ENCODE measurements around the gene WDR86. TPM values are rescaled to one million over a fixed set of nuclear protein-coding genes. Genes with fewer than 3 reads are reported as not detected.

Gene WDR86
- total RNA-seq, 1 experiment from 2014 or later = not detected

- H3K4me1 ChIP-seq (ENCODE audit: control insufficient read depth in 1 of 2, insufficient read depth in 2 of 2, low read length in 2 of 2) = peaks cover 0 to 14% of the 10 kb centered on the region in 2 experiments; a peak in 2 of 4 replicates
- H2AFZ ChIP-seq (ENCODE audit: low read depth, low read length, poor library complexity, severe bottlenecking) = no peak overlapping the region
- no peak overlapping the region for H3K27ac ChIP-seq (ENCODE audit: low read depth, low read length)
- POLR2A ChIA-PET = no interaction called here
- intact Hi-C loops (cut with micrococcal nuclease) = no loop called here
- no TSS peak for BruUV-seq (replicated peaks)
- no peaks in the 10 kb centered on the region for H3K9me3 ChIP-seq (ENCODE audit: control insufficient read depth in 1 of 2, insufficient read depth in 1 of 2, low read depth in 1 of 2, low read length in 2 of 2)
- H3K4me2 ChIP-seq (ENCODE audit: low read length) = no peak overlapping the region
- RAD21 ChIA-PET (ENCODE audit: low non-redundant PET in 1 of 2, low total read pairs in 2 of 2, uncharacterized antibody in 2 of 2, unreplicated experiment in 2 of 2) = no interaction called here
- no peaks in the 10 kb centered on the region for H3K27me3 ChIP-seq (ENCODE audit: insufficient read depth, low read length)
- H3K4me3 ChIP-seq (replicated peaks in 1 of 2; ENCODE audit: low read depth in 1 of 2, low read length in 2 of 2) = no peak overlapping the region
- no peaks in the 10 kb centered on the region for H3K9me2 ChIP-seq (ENCODE audit: insufficient read depth)
- H3K9ac ChIP-seq (ENCODE audit: low read length) = no peak overlapping the region
- no peaks in the 10 kb centered on the region for H3K79me2 ChIP-seq (ENCODE audit: insufficient read depth, low read length)
- DNase-seq (ENCODE audit: low read depth, low spot score) (no peak), ATAC-seq (no peak)
- no peaks in the 10 kb centered on the region for H3K36me3 ChIP-seq (ENCODE audit: control insufficient read depth in 1 of 2, insufficient read depth in 2 of 2, low read length in 2 of 2)
- no peaks in the 10 kb centered on the region for H4K20me1 ChIP-seq (ENCODE audit: insufficient read depth)
- CTCF ChIA-PET = no interaction called here
- TF ChIP-seq CBX3 (IDR thresholded peaks at IDR 0.05; ENCODE audit: low read depth) (no peak), EZH2 (IDR thresholded peaks at IDR 0.05) (no peak), POLR2A (IDR thresholded peaks at IDR 0.05; ENCODE audit: borderline replicate concordance, extremely low read depth, insufficient read depth, insufficient read length) (no peak), EZH2phosphoT487 (IDR thresholded peaks at IDR 0.05; ENCODE audit: borderline replicate concordance) (no peak), FOSL1 (IDR thresholded peaks at IDR 0.05; ENCODE audit: low read depth) (no peak), CEBPB (IDR thresholded peaks at IDR 0.05; ENCODE audit: low read depth) (no peak), SP1 (IDR thresholded peaks at IDR 0.05; ENCODE audit: low read depth) (no peak), MAX (IDR thresholded peaks at IDR 0.05) (no peak), ZFX (IDR thresholded peaks at IDR 0.05) (no peak), YY1 (IDR thresholded peaks at IDR 0.05; ENCODE audit: extremely low read depth, insufficient replicate concordance, low read depth, low read length) (no peak), ZNF274 (IDR thresholded peaks at IDR 0.05; ENCODE audit: low read depth, low read length) (no peak), JUND (IDR thresholded peaks at IDR 0.05) (no peak), POLR2AphosphoS5 (IDR thresholded peaks at IDR 0.05; ENCODE audit: low read depth, low read length) (no peak), EGR1 (IDR thresholded peaks at IDR 0.05; ENCODE audit: low read depth) (no peak), TCF7L2 (IDR thresholded peaks at IDR 0.05; ENCODE audit: borderline replicate concordance, extremely low read depth, insufficient read depth, insufficient read length) (no peak)
- TF ChIP-seq, protein P1, sequence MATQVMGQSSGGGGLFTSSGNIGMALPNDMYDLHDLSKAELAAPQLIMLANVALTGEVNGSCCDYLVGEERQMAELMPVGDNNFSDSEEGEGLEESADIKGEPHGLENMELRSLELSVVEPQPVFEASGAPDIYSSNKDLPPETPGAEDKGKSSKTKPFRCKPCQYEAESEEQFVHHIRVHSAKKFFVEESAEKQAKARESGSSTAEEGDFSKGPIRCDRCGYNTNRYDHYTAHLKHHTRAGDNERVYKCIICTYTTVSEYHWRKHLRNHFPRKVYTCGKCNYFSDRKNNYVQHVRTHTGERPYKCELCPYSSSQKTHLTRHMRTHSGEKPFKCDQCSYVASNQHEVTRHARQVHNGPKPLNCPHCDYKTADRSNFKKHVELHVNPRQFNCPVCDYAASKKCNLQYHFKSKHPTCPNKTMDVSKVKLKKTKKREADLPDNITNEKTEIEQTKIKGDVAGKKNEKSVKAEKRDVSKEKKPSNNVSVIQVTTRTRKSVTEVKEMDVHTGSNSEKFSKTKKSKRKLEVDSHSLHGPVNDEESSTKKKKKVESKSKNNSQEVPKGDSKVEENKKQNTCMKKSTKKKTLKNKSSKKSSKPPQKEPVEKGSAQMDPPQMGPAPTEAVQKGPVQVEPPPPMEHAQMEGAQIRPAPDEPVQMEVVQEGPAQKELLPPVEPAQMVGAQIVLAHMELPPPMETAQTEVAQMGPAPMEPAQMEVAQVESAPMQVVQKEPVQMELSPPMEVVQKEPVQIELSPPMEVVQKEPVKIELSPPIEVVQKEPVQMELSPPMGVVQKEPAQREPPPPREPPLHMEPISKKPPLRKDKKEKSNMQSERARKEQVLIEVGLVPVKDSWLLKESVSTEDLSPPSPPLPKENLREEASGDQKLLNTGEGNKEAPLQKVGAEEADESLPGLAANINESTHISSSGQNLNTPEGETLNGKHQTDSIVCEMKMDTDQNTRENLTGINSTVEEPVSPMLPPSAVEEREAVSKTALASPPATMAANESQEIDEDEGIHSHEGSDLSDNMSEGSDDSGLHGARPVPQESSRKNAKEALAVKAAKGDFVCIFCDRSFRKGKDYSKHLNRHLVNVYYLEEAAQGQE (IDR thresholded peaks at IDR 0.05; ENCODE audit: low read depth) = no peak
- TF ChIP-seq, protein P2, sequence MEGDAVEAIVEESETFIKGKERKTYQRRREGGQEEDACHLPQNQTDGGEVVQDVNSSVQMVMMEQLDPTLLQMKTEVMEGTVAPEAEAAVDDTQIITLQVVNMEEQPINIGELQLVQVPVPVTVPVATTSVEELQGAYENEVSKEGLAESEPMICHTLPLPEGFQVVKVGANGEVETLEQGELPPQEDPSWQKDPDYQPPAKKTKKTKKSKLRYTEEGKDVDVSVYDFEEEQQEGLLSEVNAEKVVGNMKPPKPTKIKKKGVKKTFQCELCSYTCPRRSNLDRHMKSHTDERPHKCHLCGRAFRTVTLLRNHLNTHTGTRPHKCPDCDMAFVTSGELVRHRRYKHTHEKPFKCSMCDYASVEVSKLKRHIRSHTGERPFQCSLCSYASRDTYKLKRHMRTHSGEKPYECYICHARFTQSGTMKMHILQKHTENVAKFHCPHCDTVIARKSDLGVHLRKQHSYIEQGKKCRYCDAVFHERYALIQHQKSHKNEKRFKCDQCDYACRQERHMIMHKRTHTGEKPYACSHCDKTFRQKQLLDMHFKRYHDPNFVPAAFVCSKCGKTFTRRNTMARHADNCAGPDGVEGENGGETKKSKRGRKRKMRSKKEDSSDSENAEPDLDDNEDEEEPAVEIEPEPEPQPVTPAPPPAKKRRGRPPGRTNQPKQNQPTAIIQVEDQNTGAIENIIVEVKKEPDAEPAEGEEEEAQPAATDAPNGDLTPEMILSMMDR (IDR thresholded peaks at IDR 0.05 in 2 of 3, conservative IDR thresholded peaks at IDR 0.05 in 1 of 3; ENCODE audit: borderline replicate concordance in 1 of 3, insufficient read depth in 1 of 3, low read depth in 2 of 3, low read length in 2 of 3) = no peak
- TF ChIP-seq, protein P3, sequence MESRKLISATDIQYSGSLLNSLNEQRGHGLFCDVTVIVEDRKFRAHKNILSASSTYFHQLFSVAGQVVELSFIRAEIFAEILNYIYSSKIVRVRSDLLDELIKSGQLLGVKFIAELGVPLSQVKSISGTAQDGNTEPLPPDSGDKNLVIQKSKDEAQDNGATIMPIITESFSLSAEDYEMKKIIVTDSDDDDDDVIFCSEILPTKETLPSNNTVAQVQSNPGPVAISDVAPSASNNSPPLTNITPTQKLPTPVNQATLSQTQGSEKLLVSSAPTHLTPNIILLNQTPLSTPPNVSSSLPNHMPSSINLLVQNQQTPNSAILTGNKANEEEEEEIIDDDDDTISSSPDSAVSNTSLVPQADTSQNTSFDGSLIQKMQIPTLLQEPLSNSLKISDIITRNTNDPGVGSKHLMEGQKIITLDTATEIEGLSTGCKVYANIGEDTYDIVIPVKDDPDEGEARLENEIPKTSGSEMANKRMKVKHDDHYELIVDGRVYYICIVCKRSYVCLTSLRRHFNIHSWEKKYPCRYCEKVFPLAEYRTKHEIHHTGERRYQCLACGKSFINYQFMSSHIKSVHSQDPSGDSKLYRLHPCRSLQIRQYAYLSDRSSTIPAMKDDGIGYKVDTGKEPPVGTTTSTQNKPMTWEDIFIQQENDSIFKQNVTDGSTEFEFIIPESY (IDR thresholded peaks at IDR 0.05; ENCODE audit: extremely low read depth, insufficient replicate concordance, low read length) = no peak
- TF ChIP-seq, protein P4, sequence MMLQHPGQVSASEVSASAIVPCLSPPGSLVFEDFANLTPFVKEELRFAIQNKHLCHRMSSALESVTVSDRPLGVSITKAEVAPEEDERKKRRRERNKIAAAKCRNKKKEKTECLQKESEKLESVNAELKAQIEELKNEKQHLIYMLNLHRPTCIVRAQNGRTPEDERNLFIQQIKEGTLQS (IDR thresholded peaks at IDR 0.05) = no peak
Observed at GRCh38 chr7:151392426-151392825, 17.4 kb downstream of the WDR86 start.

All from HCT116 (cell line).